PC-3 (cell line): ENCODE results near the gene MAPK9. TPM values are rescaled to one million over a fixed set of nuclear protein-coding genes. Genes with fewer than 3 reads are reported as not detected.

Experiments used
- ATAC-seq: fragments of 200-7000 bp; cut with Tn5 transposase; 2 replicates; pipeline ENCODE4 v1.9.1; 2020; ENCODE audit warnings: mild to moderate bottlenecking, moderate library complexity
- BruUV-seq: library from RNA; stranded (reverse); fragments of 400-500 nt; replicated peaks from 2 replicates; lab custom pipeline; 2021; lab: Mats Ljungman, UMichigan
- CTCF ChIA-PET: fragments of 300-600 bp; sonication (Branson Sonifier 250); formaldehyde crosslinking; loops from one replicate; lab custom pipeline; 2022; ENCODE audit warnings: antibody characterized with exemption; lab: Charles Lee
- POLR2A ChIA-PET: fragments of 300-600 bp; sonication (Branson Sonifier 250); formaldehyde crosslinking; loops from one replicate; lab custom pipeline; 2022; ENCODE audit warnings: antibody characterized with exemption; ENCODE audit not compliant: unreplicated experiment; lab: Charles Lee
- DNase-seq: peaks from one replicate; pipeline ENCODE4 v3.0.0-alpha.2; 2015
- H2AFZ ChIP-seq: fragments of 300-600 bp; sonication (generic); 2 replicates; pipeline ENCODE4 v1.6.0; 2016; ENCODE audit warnings: antibody characterized with exemption, low read length
- H3F3A ChIP-seq: fragments of 300-600 bp; sonication (generic); one replicate; pipeline ENCODE4 v1.6.0; 2017; ENCODE audit warnings: antibody characterized with exemption, low read length, control low read depth, mild to moderate bottlenecking; ENCODE audit not compliant: unreplicated experiment
- H3K27ac ChIP-seq: fragments of 300-600 bp; sonication (generic); 2 replicates; pipeline ENCODE4 v1.5.1; 2016; ENCODE audit warnings: mild to moderate bottlenecking, low read length
- H3K27me3 ChIP-seq: fragments of 300-600 bp; sonication (generic); 2 replicates; pipeline ENCODE4 v1.6.1; 2016; ENCODE audit warnings: low read length, mixed read lengths
- H3K36me3 ChIP-seq: fragments of 300-600 bp; sonication (generic); 2 replicates; pipeline ENCODE4 v1.6.1; 2016; ENCODE audit warnings: low read depth, mixed run types, low read length, mixed read lengths
- H3K4me1 ChIP-seq: fragments of 300-600 bp; sonication (generic); 2 replicates; pipeline ENCODE4 v1.5.1; 2016; ENCODE audit warnings: low read length; ENCODE audit not compliant: insufficient read depth
- H3K4me2 ChIP-seq: fragments of 300-600 bp; sonication (generic); 2 replicates; pipeline ENCODE4 v1.6.0; 2016; ENCODE audit warnings: low read length
- H3K4me3 ChIP-seq: fragments of 300-600 bp; sonication (generic); 2 replicates; pipeline ENCODE4 v1.5.1; 2016; ENCODE audit warnings: mild to moderate bottlenecking, low read length, mixed read lengths
- H3K79me2 ChIP-seq: fragments of 300-600 bp; sonication (generic); 2 replicates; pipeline ENCODE4 v1.6.1; 2017; ENCODE audit warnings: low read length, mixed read lengths
- H3K9ac ChIP-seq: fragments of 300-600 bp; sonication (generic); 2 replicates; pipeline ENCODE4 v1.6.0; 2016; ENCODE audit warnings: mild to moderate bottlenecking, low read length
- H3K9me2 ChIP-seq: fragments of 300-600 bp; sonication (generic); replicated peaks from 2 replicates; pipeline ENCODE4 v1.6.1; 2016; ENCODE audit warnings: mixed run types, low read length, mixed read lengths
- H3K9me3 ChIP-seq: fragments of 300-600 bp; sonication (generic); 2 replicates; pipeline ENCODE4 v1.6.1; 2016; ENCODE audit warnings: low read length, mixed read lengths
- H4K20me1 ChIP-seq: fragments of 300-600 bp; sonication (generic); 2 replicates; pipeline ENCODE4 v1.6.1; 2016; ENCODE audit warnings: low read length, mixed read lengths
- EZH2 ChIP-seq: fragments of 300-600 bp; sonication (generic); IDR thresholded peaks from one replicate; pipeline ENCODE4 v1.6.1; 2017; ENCODE audit warnings: antibody characterized with exemption, mild to moderate bottlenecking, low read length; ENCODE audit not compliant: unreplicated experiment
- EZH2phosphoT487 ChIP-seq: fragments of 300-600 bp; sonication (generic); IDR thresholded peaks from 2 replicates; pipeline ENCODE4 v1.6.1; 2018; ENCODE audit warnings: mild to moderate bottlenecking, antibody characterized with exemption, low read length, borderline replicate concordance
- intact Hi-C: fragments of 100-400 bp; cut with micrococcal nuclease; formaldehyde crosslinking; loops from 2 replicates; pipeline ENCODE4 v1.9.0; 2023
- total RNA-seq: library from RNA; depleted of rRNA; stranded (reverse); fragments of >200 nt; gene quantifications from 2 replicates; pipeline ENCODE4 v1.2.3, GENCODE V29; 2014
- TF ChIP-seq, protein P1 (sequence below): fragments of 300-600 bp; sonication (generic); conservative IDR thresholded peaks from 2 replicates; pipeline ENCODE4 v1.5.1; 2017; ENCODE audit warnings: antibody characterized with exemption, low read depth, mild to moderate bottlenecking, low read length

Gene MAPK9
- total RNA-seq, 1 experiment from 2014 or later: 26.5 TPM

DNA sequence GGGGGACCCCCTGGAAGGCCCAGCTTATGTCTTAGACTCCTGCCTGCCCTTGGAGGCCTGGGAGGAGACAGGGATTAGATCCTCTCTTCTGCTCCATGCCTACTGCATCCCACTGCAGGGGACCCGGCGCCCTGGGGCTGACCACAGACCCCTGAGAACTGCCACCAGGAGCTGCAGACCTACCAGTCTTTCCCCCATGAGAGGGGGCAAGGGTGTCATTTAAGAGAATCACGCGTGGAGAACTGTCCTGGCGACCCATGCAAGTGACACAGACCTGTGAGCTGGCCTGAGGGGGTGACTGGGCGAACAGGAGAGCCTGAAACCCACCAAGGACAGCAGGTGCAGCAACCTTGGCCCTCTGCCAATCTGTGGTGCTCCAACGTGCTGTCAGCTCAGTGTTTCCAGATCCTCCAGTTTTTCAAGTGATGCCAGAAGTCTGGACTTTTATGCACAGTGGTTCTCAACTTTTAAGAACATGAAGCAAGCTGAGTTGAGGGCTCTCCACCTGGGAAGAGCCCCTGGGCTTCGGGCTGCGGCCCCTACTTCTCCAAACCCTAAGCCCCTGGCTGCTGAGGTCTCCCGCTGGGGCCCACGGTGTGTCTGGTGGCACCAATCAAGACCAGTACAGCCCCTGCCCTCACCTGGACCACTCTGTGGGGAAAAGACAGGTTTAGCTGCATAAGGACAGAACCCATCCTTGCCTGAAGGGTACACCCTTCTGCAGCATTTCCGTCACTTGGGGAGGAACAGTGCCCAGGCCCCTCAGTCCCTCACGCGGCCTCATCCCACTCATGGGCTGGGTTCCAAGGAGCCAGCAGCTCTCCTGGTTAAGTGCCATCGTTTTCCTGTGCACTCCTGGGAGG is 43.1 kb upstream of the MAPK9 start:
- Histone ChIP-seq H3K9me3 (no peaks in the 10 kb centered on the region), H4K20me1 (no peaks in the 10 kb centered on the region), H3K4me1 (peaks cover 37% of the 10 kb centered on the region), H3K79me2 (no peaks in the 10 kb centered on the region), H2AFZ (no peak overlapping the region), H3K27me3 (no peaks in the 10 kb centered on the region), H3K36me3 (no peaks in the 10 kb centered on the region), H3K9ac (no peak overlapping the region), H3K4me3 (no peak overlapping the region), H3F3A (peaks cover 3% of the 10 kb centered on the region), H3K9me2 (no peaks in the 10 kb centered on the region), H3K27ac (no peak overlapping the region), H3K4me2 (no peak overlapping the region)
- CTCF ChIA-PET: interaction anchor here (0.6 kb wide), 1 partner anchor 18 kb away, joined by 3 read pairs; the partner anchor contains the start of gene GFPT2
- TF ChIP-seq EZH2: no peak
- TF ChIP-seq, protein P1, sequence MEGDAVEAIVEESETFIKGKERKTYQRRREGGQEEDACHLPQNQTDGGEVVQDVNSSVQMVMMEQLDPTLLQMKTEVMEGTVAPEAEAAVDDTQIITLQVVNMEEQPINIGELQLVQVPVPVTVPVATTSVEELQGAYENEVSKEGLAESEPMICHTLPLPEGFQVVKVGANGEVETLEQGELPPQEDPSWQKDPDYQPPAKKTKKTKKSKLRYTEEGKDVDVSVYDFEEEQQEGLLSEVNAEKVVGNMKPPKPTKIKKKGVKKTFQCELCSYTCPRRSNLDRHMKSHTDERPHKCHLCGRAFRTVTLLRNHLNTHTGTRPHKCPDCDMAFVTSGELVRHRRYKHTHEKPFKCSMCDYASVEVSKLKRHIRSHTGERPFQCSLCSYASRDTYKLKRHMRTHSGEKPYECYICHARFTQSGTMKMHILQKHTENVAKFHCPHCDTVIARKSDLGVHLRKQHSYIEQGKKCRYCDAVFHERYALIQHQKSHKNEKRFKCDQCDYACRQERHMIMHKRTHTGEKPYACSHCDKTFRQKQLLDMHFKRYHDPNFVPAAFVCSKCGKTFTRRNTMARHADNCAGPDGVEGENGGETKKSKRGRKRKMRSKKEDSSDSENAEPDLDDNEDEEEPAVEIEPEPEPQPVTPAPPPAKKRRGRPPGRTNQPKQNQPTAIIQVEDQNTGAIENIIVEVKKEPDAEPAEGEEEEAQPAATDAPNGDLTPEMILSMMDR: no peak
- no peak for TF ChIP-seq EZH2phosphoT487
- POLR2A ChIA-PET: no interaction called here
- no TSS peak for BruUV-seq
- no peak for ATAC-seq
- intact Hi-C loops: loop anchor here (5.0 kb wide), 1 partner anchor 137 kb away; no protein-coding TSS in a partner anchor
- no peak for DNase-seq

DNA sequence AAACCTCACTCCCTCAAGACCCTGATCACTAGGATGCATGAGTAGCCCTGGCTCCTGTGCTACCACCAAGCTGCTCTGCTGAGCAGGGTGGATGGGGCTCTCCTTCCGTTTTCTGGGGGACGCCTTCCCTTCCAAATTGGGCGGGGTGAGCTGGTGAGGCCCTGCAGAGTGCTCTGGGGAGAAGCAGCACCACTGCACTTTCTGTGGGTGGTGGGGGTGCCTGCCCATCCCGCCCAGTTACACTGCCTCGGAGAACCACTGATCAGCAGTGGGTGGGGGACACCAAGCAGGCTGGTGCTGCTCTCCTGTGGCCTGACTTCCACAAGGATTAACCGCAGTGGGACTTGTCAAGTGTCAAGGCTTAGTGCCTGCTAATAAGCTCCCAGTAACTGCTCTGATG is 42.3 kb upstream of the MAPK9 start:
- TF ChIP-seq EZH2 (no peak), EZH2phosphoT487 (no peak)
- TF ChIP-seq, protein P1: no peak
- DNase-seq: no peak
- ATAC-seq: no peak
- CTCF ChIA-PET: interaction anchor here (0.5 to 0.6 kb wide), 2 partner anchors 19 to 20 kb away, joined by 3 read pairs; partner anchors contain the start of gene GFPT2
- H3K27me3 ChIP-seq: no peaks in the 10 kb centered on the region
- BruUV-seq: no TSS peak
- no peaks in the 10 kb centered on the region for H3K9me2 ChIP-seq
- peaks cover 3% of the 10 kb centered on the region for H3F3A ChIP-seq
- peak overlapping the region; percentile 39 for H3K4me2 ChIP-seq
- H3K4me3 ChIP-seq: no peak overlapping the region
- peak overlapping the region; percentile 91 for H3K27ac ChIP-seq
- POLR2A ChIA-PET: no interaction called here
- H3K9ac ChIP-seq: peak overlapping the region; percentile 60
- no peaks in the 10 kb centered on the region for H3K36me3 ChIP-seq
- no peaks in the 10 kb centered on the region for H3K9me3 ChIP-seq
- intact Hi-C loops: loop anchor here (5.0 kb wide), 1 partner anchor 138 kb away; no protein-coding TSS in a partner anchor
- H4K20me1 ChIP-seq: no peaks in the 10 kb centered on the region
- H3K79me2 ChIP-seq: no peaks in the 10 kb centered on the region
- peaks cover 43% of the 10 kb centered on the region for H3K4me1 ChIP-seq
- H2AFZ ChIP-seq: no peak overlapping the region
